HepG2 (cell line): Measurements from ENCODE around the gene KCNAB1. TPM values are rescaled to one million over a fixed set of nuclear protein-coding genes. Genes with fewer than 3 reads are reported as not detected.

Experiments
- ATAC-seq: fragments of 200-7000 bp; cut with Tn5 transposase; 3 replicates; pipeline ENCODE4 v1.9.1; 2020; ENCODE audit warnings: mild to moderate bottlenecking, moderate library complexity
- BruUV-seq: library from RNA; stranded (reverse); fragments of 400-500 nt; replicated peaks from 2 replicates; lab custom pipeline; 2021; lab: Mats Ljungman, UMichigan
- CTCF ChIA-PET: fragments of 300-600 bp; formaldehyde crosslinking; extraction: SDS; loops from one replicate; lab custom pipeline; 2021; ENCODE audit warnings: low total read pairs, inconsistent platforms, low intra/inter-chr PET ratio; lab: Yijun Ruan, JAX
- POLR2A ChIA-PET: fragments of 350-600 bp; sonication (Branson Sonifier 250); formaldehyde crosslinking; loops from one replicate; lab custom pipeline; 2020; ENCODE audit warnings: antibody characterized with exemption, inconsistent platforms; lab: Yijun Ruan, JAX
- DNase-seq: peaks from one replicate; pipeline ENCODE4 v3.0.0-alpha.2; 2015; ENCODE audit warnings: low spot score
- FAIRE-seq: peaks from 3 replicates; lab custom pipeline; 2011; peaks lifted over from hg19 to GRCh38; lab: Jason Lieb, UNC
- H2AFZ ChIP-seq: one replicate; pipeline ENCODE4 v1.6.1; 2011; ENCODE audit warnings: low read length, inconsistent platforms
- H3K27ac ChIP-seq: fragments of 300-600 bp; 3 replicates; pipeline ENCODE4 v1.8.0; 2011; ENCODE audit warnings: mixed run types, mild to moderate bottlenecking, mixed read lengths, low read length, inconsistent platforms; ENCODE audit not compliant: insufficient read depth; ENCODE audit errors: extremely low read length
- H3K27me3 ChIP-seq, 2 experiments: fragments of 200-600 bp in 1 of 2; 2 replicates in 1 of 2; 3 replicates in 1 of 2; pipeline versions ENCODE4 v1.6.0 to v1.8.0; 2011; ENCODE audit warnings: low read length in 2 of 2, mild to moderate bottlenecking in 2 of 2, moderate library complexity in 2 of 2, inconsistent platforms in 1 of 2; ENCODE audit not compliant: insufficient read depth in 2 of 2, control insufficient read depth in 1 of 2
- H3K36me3 ChIP-seq, 2 experiments: fragments of 200-600 bp in 1 of 2; replicated peaks in 1 of 2; 2 replicates in 1 of 2; 3 replicates in 1 of 2; pipeline versions ENCODE4 v1.5.1 to v1.8.0; 2011; ENCODE audit warnings: low read length in 2 of 2, inconsistent platforms in 1 of 2; ENCODE audit not compliant: insufficient read depth in 2 of 2, control insufficient read depth in 1 of 2
- H3K4me1 ChIP-seq: 2 replicates; pipeline ENCODE4 v1.5.1; 2012; ENCODE audit warnings: low read length, inconsistent platforms; ENCODE audit not compliant: insufficient read depth
- H3K4me2 ChIP-seq: 2 replicates; pipeline ENCODE4 v1.6.0; 2011; ENCODE audit warnings: low read depth, low read length, inconsistent platforms
- H3K4me3 ChIP-seq, 3 experiments: fragments of 200-600 bp in 1 of 3; sonication (generic), shearing (Covaris generic) in 1 of 3; replicated peaks in 1 of 3; 2 replicates each; pipeline ENCODE4 v1.5.1; 2011 to 2016; ENCODE audit warnings: low read length in 3 of 3, inconsistent platforms in 2 of 3, low read depth in 2 of 3, mild to moderate bottlenecking in 2 of 3, control low read depth in 1 of 3, mixed read lengths in 1 of 3; ENCODE audit not compliant: insufficient read depth in 1 of 3
- H3K79me2 ChIP-seq: one replicate; pipeline ENCODE4 v1.6.1; 2011; ENCODE audit warnings: low read length, inconsistent platforms; ENCODE audit not compliant: insufficient read depth
- H3K9ac ChIP-seq: 2 replicates; pipeline ENCODE4 v1.6.0; 2011; ENCODE audit warnings: mild to moderate bottlenecking, low read depth, low read length, inconsistent platforms; ENCODE audit not compliant: insufficient read depth
- H3K9me3 ChIP-seq: 2 replicates; pipeline ENCODE4 v1.5.1; 2012; ENCODE audit warnings: mild to moderate bottlenecking, low read length
- H4K20me1 ChIP-seq: 2 replicates; pipeline ENCODE4 v1.6.0; 2011; ENCODE audit warnings: inconsistent platforms, mild to moderate bottlenecking, low read length, moderate library complexity; ENCODE audit not compliant: insufficient read depth
- ATAD3A ChIP-seq: sonication (generic); formaldehyde crosslinking; IDR thresholded peaks from 2 replicates; pipeline ENCODE4 v1.4.0; 2020; ENCODE audit warnings: missing genetic modification reagents
- CAMTA2 ChIP-seq: sonication (generic); formaldehyde crosslinking; IDR thresholded peaks from 2 replicates; pipeline ENCODE4 v1.4.0; 2020; ENCODE audit warnings: mild to moderate bottlenecking, missing genetic modification reagents, borderline replicate concordance
- EED ChIP-seq: sonication (generic); formaldehyde crosslinking; IDR thresholded peaks from 2 replicates; pipeline ENCODE4 v1.5.0; 2020; ENCODE audit warnings: mild to moderate bottlenecking, missing genetic modification reagents
- HHEX ChIP-seq: IDR thresholded peaks from 2 replicates; pipeline ENCODE4 v1.6.1; 2016; ENCODE audit warnings: control low read depth
- JARID2 ChIP-seq: sonication (generic); formaldehyde crosslinking; IDR thresholded peaks from 2 replicates; pipeline ENCODE4 v1.8.1; 2023; ENCODE audit warnings: missing genetic modification reagents, inconsistent platforms; ENCODE audit not compliant: insufficient replicate concordance
- NFE2 ChIP-seq: sonication (generic); formaldehyde crosslinking; IDR thresholded peaks from 2 replicates; pipeline ENCODE4 v1.4.0; 2020; ENCODE audit warnings: missing genetic modification reagents
- SAP130 ChIP-seq: IDR thresholded peaks from 2 replicates; pipeline ENCODE4 v1.6.1; 2016; ENCODE audit warnings: low read depth
- TOE1 ChIP-seq: sonication (generic); formaldehyde crosslinking; IDR thresholded peaks from 2 replicates; pipeline ENCODE4 v1.4.0; 2020; ENCODE audit warnings: mild to moderate bottlenecking, missing genetic modification reagents
- ZNF746 ChIP-seq: sonication (generic); formaldehyde crosslinking; IDR thresholded peaks from 2 replicates; pipeline ENCODE4 v1.8.0; 2022; ENCODE audit warnings: mild to moderate bottlenecking, missing genetic modification reagents
- WGBS: methylation state at CpG from one replicate; pipeline ENCODE4 v1.1.6; 2017; ENCODE audit warnings: low lambda C conversion rate; 5-methylcytosine and 5-hydroxymethylcytosine counted together
- in situ Hi-C: cut with HindIII; loops from 2 replicates; pipeline ENCODE4 v1.10.0; 2017; ENCODE audit warnings: low pct_unique_long_range_greater_than_20kb; ENCODE audit not compliant: extremely low pct_ligation_motif_present
- intact Hi-C: fragments of 100-400 bp; cut with micrococcal nuclease; formaldehyde crosslinking; loops from one replicate; pipeline ENCODE4 v1.10.0; 2022; ENCODE audit not compliant: unreplicated experiment
- polyA plus RNA-seq, 8 experiments: library from polyadenylated mRNA; depleted of rRNA in 3 of 8; stranded (reverse) in 7 of 8; unstranded in 1 of 8; fragments of >200 nt; fragmentation: Illumina TruSeq in 4 of 8; extraction: Trizol in 4 of 8; gene quantifications; 2 replicates each; pipeline versions ENCODE4 v1.2.1 to v1.2.3, GENCODE V29; 2011 to 2016; ENCODE audit warnings: low read depth in 4 of 8, missing spikeins in 1 of 8, mixed read lengths in 1 of 8; ENCODE audit not compliant: insufficient read depth in 1 of 8
- total RNA-seq, 5 experiments: library from RNA; depleted of rRNA; stranded (reverse); fragments of >200 nt; fragmentation: Illumina TruSeq; extraction: Trizol; gene quantifications; 2 replicates each; pipeline ENCODE4 v1.2.3, GENCODE V29; 2016; ENCODE audit warnings: low read depth in 1 of 5
- TF ChIP-seq, protein P1 (sequence below): sonication (generic); formaldehyde crosslinking; IDR thresholded peaks from 2 replicates; pipeline ENCODE4 v1.4.0; 2020; ENCODE audit warnings: mild to moderate bottlenecking, missing genetic modification reagents, borderline replicate concordance
- TF ChIP-seq, protein P2 (sequence below): sonication (generic); formaldehyde crosslinking; IDR thresholded peaks from 2 replicates; pipeline ENCODE4 v1.4.0; 2020; ENCODE audit warnings: missing genetic modification reagents, borderline replicate concordance
- TF ChIP-seq, protein P3 (sequence below): sonication (generic); formaldehyde crosslinking; IDR thresholded peaks from 2 replicates; pipeline ENCODE4 v1.4.0; 2020; ENCODE audit warnings: mild to moderate bottlenecking, missing genetic modification reagents

KCNAB1 gene
- total and polyA plus RNA-seq, 2 of the 13 experiments (the other 11 are each of a cell fraction or from before 2014, with no cell fraction given), result not detected

DNA sequence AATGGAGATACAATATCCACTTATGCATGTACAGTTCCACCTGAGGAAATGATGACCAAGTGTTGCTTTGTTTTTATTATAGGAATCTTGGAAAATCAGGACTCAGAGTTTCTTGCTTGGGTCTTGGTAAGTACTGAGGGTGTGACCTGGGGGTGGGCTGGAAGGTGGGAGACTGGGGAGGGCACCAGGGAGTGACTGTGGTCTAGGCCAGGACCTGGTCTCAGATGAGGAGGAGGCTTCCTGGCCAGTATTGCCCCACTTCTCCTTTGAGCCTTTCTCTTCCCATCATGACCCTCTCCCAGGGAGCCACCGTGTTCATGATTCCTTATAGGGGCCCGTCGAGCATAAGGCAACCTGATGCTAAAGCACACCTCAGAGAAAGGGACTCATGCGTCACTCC is 301.2 kb downstream of the KCNAB1 start:
- FAIRE-seq (no peak), ATAC-seq (no peak), DNase-seq (no peak)
- Histone ChIP-seq H3K27ac (no peak overlapping the region), H2AFZ (no peak overlapping the region), H4K20me1 (no peaks in the 10 kb centered on the region), H3K4me3 (no peak overlapping the region), H3K4me2 (no peak overlapping the region), H3K4me1 (no peaks in the 10 kb centered on the region), H3K9me3 (no peaks in the 10 kb centered on the region), H3K79me2 (no peaks in the 10 kb centered on the region), H3K36me3 (no peaks in the 10 kb centered on the region), H3K9ac (no peak overlapping the region), H3K27me3 (no peaks in the 10 kb centered on the region; a peak in 1 of 5 replicates)
- in situ Hi-C loops (no loop called here), intact Hi-C loops (no loop called here)
- BruUV-seq, result no TSS peak
- CTCF ChIA-PET, result no interaction called here
- POLR2A ChIA-PET, result no interaction called here
- 22% methylated on average over 4 of the region's 4 CpGs for WGBS
- TF ChIP-seq NFE2, result no peak
- TF ChIP-seq, protein P1, sequence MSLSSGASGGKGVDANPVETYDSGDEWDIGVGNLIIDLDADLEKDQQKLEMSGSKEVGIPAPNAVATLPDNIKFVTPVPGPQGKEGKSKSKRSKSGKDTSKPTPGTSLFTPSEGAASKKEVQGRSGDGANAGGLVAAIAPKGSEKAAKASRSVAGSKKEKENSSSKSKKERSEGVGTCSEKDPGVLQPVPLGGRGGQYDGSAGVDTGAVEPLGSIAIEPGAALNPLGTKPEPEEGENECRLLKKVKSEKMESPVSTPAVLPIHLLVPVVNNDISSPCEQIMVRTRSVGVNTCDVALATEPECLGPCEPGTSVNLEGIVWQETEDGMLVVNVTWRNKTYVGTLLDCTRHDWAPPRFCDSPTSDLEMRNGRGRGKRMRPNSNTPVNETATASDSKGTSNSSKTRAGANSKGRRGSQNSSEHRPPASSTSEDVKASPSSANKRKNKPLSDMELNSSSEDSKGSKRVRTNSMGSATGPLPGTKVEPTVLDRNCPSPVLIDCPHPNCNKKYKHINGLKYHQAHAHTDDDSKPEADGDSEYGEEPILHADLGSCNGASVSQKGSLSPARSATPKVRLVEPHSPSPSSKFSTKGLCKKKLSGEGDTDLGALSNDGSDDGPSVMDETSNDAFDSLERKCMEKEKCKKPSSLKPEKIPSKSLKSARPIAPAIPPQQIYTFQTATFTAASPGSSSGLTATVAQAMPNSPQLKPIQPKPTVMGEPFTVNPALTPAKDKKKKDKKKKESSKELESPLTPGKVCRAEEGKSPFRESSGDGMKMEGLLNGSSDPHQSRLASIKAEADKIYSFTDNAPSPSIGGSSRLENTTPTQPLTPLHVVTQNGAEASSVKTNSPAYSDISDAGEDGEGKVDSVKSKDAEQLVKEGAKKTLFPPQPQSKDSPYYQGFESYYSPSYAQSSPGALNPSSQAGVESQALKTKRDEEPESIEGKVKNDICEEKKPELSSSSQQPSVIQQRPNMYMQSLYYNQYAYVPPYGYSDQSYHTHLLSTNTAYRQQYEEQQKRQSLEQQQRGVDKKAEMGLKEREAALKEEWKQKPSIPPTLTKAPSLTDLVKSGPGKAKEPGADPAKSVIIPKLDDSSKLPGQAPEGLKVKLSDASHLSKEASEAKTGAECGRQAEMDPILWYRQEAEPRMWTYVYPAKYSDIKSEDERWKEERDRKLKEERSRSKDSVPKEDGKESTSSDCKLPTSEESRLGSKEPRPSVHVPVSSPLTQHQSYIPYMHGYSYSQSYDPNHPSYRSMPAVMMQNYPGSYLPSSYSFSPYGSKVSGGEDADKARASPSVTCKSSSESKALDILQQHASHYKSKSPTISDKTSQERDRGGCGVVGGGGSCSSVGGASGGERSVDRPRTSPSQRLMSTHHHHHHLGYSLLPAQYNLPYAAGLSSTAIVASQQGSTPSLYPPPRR (CRISPR knock-in tag), result no peak
- no peak for TF ChIP-seq JARID2
- no peak for TF ChIP-seq SAP130 (CRISPR knock-in tag)
- no peak for TF ChIP-seq CAMTA2 (CRISPR knock-in tag)
- no peak for TF ChIP-seq ZNF746 (CRISPR knock-in tag)
- no peak for TF ChIP-seq ATAD3A (CRISPR knock-in tag)
- TF ChIP-seq, protein P2, sequence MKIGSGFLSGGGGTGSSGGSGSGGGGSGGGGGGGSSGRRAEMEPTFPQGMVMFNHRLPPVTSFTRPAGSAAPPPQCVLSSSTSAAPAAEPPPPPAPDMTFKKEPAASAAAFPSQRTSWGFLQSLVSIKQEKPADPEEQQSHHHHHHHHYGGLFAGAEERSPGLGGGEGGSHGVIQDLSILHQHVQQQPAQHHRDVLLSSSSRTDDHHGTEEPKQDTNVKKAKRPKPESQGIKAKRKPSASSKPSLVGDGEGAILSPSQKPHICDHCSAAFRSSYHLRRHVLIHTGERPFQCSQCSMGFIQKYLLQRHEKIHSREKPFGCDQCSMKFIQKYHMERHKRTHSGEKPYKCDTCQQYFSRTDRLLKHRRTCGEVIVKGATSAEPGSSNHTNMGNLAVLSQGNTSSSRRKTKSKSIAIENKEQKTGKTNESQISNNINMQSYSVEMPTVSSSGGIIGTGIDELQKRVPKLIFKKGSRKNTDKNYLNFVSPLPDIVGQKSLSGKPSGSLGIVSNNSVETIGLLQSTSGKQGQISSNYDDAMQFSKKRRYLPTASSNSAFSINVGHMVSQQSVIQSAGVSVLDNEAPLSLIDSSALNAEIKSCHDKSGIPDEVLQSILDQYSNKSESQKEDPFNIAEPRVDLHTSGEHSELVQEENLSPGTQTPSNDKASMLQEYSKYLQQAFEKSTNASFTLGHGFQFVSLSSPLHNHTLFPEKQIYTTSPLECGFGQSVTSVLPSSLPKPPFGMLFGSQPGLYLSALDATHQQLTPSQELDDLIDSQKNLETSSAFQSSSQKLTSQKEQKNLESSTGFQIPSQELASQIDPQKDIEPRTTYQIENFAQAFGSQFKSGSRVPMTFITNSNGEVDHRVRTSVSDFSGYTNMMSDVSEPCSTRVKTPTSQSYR, result no peak
- TF ChIP-seq, protein P3, sequence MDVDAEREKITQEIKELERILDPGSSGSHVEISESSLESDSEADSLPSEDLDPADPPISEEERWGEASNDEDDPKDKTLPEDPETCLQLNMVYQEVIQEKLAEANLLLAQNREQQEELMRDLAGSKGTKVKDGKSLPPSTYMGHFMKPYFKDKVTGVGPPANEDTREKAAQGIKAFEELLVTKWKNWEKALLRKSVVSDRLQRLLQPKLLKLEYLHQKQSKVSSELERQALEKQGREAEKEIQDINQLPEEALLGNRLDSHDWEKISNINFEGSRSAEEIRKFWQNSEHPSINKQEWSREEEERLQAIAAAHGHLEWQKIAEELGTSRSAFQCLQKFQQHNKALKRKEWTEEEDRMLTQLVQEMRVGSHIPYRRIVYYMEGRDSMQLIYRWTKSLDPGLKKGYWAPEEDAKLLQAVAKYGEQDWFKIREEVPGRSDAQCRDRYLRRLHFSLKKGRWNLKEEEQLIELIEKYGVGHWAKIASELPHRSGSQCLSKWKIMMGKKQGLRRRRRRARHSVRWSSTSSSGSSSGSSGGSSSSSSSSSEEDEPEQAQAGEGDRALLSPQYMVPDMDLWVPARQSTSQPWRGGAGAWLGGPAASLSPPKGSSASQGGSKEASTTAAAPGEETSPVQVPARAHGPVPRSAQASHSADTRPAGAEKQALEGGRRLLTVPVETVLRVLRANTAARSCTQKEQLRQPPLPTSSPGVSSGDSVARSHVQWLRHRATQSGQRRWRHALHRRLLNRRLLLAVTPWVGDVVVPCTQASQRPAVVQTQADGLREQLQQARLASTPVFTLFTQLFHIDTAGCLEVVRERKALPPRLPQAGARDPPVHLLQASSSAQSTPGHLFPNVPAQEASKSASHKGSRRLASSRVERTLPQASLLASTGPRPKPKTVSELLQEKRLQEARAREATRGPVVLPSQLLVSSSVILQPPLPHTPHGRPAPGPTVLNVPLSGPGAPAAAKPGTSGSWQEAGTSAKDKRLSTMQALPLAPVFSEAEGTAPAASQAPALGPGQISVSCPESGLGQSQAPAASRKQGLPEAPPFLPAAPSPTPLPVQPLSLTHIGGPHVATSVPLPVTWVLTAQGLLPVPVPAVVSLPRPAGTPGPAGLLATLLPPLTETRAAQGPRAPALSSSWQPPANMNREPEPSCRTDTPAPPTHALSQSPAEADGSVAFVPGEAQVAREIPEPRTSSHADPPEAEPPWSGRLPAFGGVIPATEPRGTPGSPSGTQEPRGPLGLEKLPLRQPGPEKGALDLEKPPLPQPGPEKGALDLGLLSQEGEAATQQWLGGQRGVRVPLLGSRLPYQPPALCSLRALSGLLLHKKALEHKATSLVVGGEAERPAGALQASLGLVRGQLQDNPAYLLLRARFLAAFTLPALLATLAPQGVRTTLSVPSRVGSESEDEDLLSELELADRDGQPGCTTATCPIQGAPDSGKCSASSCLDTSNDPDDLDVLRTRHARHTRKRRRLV, result no peak
- TF ChIP-seq EED, result no peak
- no peak for TF ChIP-seq HHEX (CRISPR knock-in tag)
- TF ChIP-seq TOE1 (CRISPR knock-in tag), result no peak
